Naive thymus-derived CD8-positive, alpha-beta T cell (primary cell): ENCODE data around the gene CHSY3. TPM values are rescaled to one million over a fixed set of nuclear protein-coding genes. Genes with fewer than 3 reads are reported as not detected.

Source experiments
- ATAC-seq, 2 donors: fragments of 150-1000 bp; cut with Tn5 transposase in 1 of 2; sonication (Bioruptor Pico), chemical (Tn5 transposase) in 1 of 2; 1 replicate in 1 of 2; 2 replicates in 1 of 2; pipeline ENCODE4 v1.10.0; 2021; ENCODE audit warnings: mild to moderate bottlenecking in 2 of 2, moderate library complexity in 2 of 2
- POLR2A ChIA-PET: fragments of 350-600 bp; sonication (Branson Sonifier 250); formaldehyde crosslinking; loops from one replicate; lab custom pipeline; 2021; ENCODE audit warnings: antibody characterized with exemption; lab: Charles Lee
- DNase-seq, 10 donors: peaks; one replicate each; pipeline versions ENCODE4 v3.0.0 to v3.0.0-alpha.2; 2020 to 2022
- H3K27ac Mint-ChIP-seq, 10 donors: one replicate each; pipeline ENCODE4 v1.8.0; 2020 to 2022; ENCODE audit warnings: mild to moderate bottlenecking in 10 of 10, mixed read lengths in 10 of 10, moderate library complexity in 4 of 10, inconsistent platforms in 1 of 10
- H3K27me3 Mint-ChIP-seq, 5 donors: one replicate each; pipeline ENCODE4 v1.8.0; 2021 to 2022; ENCODE audit warnings: mixed read lengths in 5 of 5
- H3K36me3 Mint-ChIP-seq, 3 donors: one replicate each; pipeline ENCODE4 v1.8.0; 2020 to 2022; ENCODE audit warnings: mixed read lengths in 3 of 3, mild to moderate bottlenecking in 2 of 3, inconsistent platforms in 1 of 3
- H3K4me1 Mint-ChIP-seq, 4 donors: one replicate each; pipeline ENCODE4 v1.8.0; 2021 to 2022; ENCODE audit warnings: mixed read lengths in 4 of 4
- H3K4me3 Mint-ChIP-seq, 10 donors: one replicate each; pipeline ENCODE4 v1.8.0; 2020 to 2022; ENCODE audit warnings: mild to moderate bottlenecking in 10 of 10, mixed read lengths in 10 of 10, moderate library complexity in 6 of 10, inconsistent platforms in 1 of 10
- H3K9me3 Mint-ChIP-seq, 9 donors: one replicate each; pipeline ENCODE4 v1.8.0; 2020 to 2022; ENCODE audit warnings: mixed read lengths in 9 of 9, mild to moderate bottlenecking in 3 of 9, inconsistent platforms in 1 of 9, moderate library complexity in 1 of 9
- polyA plus RNA-seq, 3 donors: library from polyadenylated mRNA; unstranded; fragments of 300-500 nt; fragmentation: Illumina TruSeq; gene quantifications; one replicate each; pipeline ENCODE4 v1.2.3, GENCODE V29; 2021
- total RNA-seq, 8 experiments: library from RNA in 2 of 8; stranded (reverse) in 2 of 8; gene quantifications; one replicate each; pipeline ENCODE4 v1.2.3 and lab custom pipeline; 2021 to 2026

CHSY3 gene
- total and polyA plus RNA-seq, 5 experiments from 2014 or later = 0.31 TPM; not detected in 4

DNA sequence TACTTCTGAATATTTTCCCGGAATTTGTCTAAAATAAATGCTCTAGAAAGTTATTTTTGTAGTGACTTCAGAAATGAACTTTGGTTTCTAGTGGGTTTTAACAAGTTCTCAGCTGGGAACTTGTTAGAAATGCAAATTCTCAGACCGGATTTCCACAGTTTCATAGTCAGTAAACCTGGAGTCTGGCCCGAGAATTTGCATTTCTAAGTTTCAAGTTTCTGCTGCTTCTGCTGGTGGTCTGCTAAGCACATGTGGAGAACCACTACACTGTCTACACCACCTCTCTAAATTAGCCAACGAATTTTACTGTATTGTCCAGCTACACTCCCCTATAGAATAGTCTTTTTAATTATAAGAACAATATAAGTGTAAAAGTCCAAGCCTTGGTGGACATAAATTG, 208.0 kb downstream of the CHSY3 start:
- POLR2A ChIA-PET = no interaction called here
- Mint-ChIP-seq H3K9me3 (no peaks in the 10 kb centered on the region), H3K4me1 (no peaks in the 10 kb centered on the region), H3K36me3 (no peaks in the 10 kb centered on the region), H3K27ac (no peak overlapping the region), H3K4me3 (no peak overlapping the region), H3K27me3 (peaks cover 0 to 4% (median 0%) of the 10 kb centered on the region in 5 donors)
- no peak for DNase-seq
- ATAC-seq = no peak

DNA sequence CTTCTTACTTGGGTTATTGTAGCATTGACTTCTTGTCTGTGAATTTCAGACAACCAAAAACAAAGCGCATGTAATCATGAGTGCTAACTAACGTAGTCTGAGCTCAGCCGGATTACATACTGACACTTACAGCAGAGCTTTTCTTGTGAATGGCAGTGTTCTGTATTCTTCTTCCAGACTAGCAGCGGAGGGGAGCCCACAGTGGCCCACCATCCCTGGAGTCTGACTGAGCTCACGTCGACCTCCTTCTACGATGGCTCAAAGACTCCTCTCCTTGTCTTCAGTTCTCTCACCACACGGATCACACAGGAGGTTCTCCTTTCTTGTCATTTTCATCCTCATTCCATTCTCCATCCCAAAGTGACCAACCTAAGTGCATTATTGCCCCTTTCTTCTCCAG, 211.4 kb downstream of the CHSY3 start:
- Mint-ChIP-seq H3K36me3 (no peaks in the 10 kb centered on the region), H3K4me1 (no peaks in the 10 kb centered on the region), H3K4me3 (no peak overlapping the region), H3K27ac (no peak overlapping the region), H3K27me3 (peaks cover 2 to 8% (median 6%) of the 10 kb centered on the region in 5 donors), H3K9me3 (no peaks in the 10 kb centered on the region)
- ATAC-seq (no peak), DNase-seq (no peak)
- POLR2A ChIA-PET = no interaction called here

DNA sequence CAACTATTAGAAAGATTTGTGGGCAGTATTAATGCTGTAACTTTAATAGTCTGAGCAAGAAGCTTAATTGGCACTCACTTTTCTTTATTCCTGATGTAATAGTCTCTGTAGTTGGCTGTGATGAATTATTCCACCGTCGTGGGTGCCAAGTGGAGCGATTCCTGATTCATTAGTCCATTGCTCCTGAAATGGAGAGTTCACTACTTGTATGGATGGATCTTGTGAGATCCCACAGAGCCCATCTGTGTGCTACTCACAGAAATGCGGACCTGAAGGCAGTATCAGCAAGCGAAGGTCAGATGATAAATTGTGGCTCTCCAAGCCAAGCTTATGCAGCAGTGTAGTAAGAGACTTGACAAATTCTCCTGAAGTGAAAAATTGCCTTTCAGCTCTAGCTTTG, 212.2 kb downstream of the CHSY3 start:
- Mint-ChIP-seq H3K27me3 (peaks cover 2 to 12% (median 6%) of the 10 kb centered on the region in 5 donors), H3K9me3 (no peaks in the 10 kb centered on the region), H3K36me3 (no peaks in the 10 kb centered on the region), H3K4me3 (no peak overlapping the region), H3K27ac (no peak overlapping the region), H3K4me1 (no peaks in the 10 kb centered on the region)
- ATAC-seq (no peak), DNase-seq (no peak)
- POLR2A ChIA-PET = no interaction called here

DNA sequence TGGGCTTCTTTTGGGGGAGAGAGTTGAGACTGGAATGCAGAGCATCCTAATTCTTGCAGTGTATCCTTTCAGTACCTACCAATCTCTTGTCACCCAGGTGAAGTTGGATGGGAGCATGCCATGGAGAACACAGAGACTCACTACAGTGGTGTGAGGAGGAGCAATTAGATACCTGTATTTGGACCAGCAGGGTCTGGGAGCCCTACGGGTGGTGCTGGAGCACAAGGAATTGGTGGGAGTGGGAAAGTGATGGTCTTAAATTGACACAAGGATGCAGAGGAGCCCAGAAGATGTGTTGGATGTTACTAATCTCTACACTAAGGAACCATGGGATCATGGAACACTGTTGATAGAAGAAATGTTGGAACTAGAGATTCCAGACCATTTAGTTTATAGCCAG, 212.7 kb downstream of the CHSY3 start:
- H3K27me3 Mint-ChIP-seq = peaks cover 2 to 12% (median 6%) of the 10 kb centered on the region in 5 donors
- no peaks in the 10 kb centered on the region for H3K4me1 Mint-ChIP-seq
- no peaks in the 10 kb centered on the region for H3K9me3 Mint-ChIP-seq
- no peak overlapping the region for H3K4me3 Mint-ChIP-seq
- no peak for DNase-seq
- POLR2A ChIA-PET = no interaction called here
- no peak for ATAC-seq
- H3K27ac Mint-ChIP-seq = no peak overlapping the region
- H3K36me3 Mint-ChIP-seq = no peaks in the 10 kb centered on the region

- Mint-ChIP-seq H3K36me3 (no peaks in the 10 kb centered on the region), H3K4me3 (no peak overlapping the region), H3K9me3 (no peaks in the 10 kb centered on the region), H3K27ac (no peak overlapping the region), H3K27me3 (peaks cover 2 to 17% (median 5%) of the 10 kb centered on the region in 5 donors), H3K4me1 (no peaks in the 10 kb centered on the region)
- DNase-seq = no peak
- no peak for ATAC-seq
- POLR2A ChIA-PET = no interaction called here
These were observed 222.5 kb downstream of the CHSY3 start for GRCh38 chr5:130126746-130127145.

DNA sequence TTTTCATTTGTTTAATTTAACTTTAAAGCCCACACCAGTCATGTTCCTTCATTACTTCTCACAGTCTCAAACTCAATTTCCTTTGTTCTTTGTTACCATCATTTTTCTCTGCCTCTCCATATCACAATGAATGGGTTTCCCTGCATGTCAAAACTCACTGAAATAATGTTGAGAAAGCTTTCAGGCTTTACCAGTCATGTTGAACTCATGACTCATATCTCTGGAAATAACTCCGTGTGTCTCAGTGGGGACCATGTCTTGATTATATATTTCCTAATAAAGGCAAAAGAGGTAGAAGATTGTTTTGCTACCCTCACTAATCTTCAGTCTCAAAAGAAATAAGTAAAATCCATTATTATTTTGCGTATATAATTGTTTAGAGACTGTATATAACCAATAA, 231.2 kb downstream of the CHSY3 start:
- POLR2A ChIA-PET = no interaction called here
- peaks cover 1 to 19% (median 3%) of the 10 kb centered on the region in 5 donors for H3K27me3 Mint-ChIP-seq
- H3K9me3 Mint-ChIP-seq = no peaks in the 10 kb centered on the region
- no peaks in the 10 kb centered on the region for H3K36me3 Mint-ChIP-seq
- DNase-seq = no peak
- H3K4me3 Mint-ChIP-seq = no peak overlapping the region
- no peak overlapping the region for H3K27ac Mint-ChIP-seq
- H3K4me1 Mint-ChIP-seq = no peaks in the 10 kb centered on the region
- ATAC-seq = no peak

- ATAC-seq (no peak), DNase-seq (no peak)
- Mint-ChIP-seq H3K36me3 (no peaks in the 10 kb centered on the region), H3K9me3 (no peaks in the 10 kb centered on the region), H3K4me1 (no peaks in the 10 kb centered on the region), H3K27ac (no peak overlapping the region), H3K4me3 (no peak overlapping the region), H3K27me3 (peaks cover 0 to 15% (median 1%) of the 10 kb centered on the region in 5 donors)
- POLR2A ChIA-PET = no interaction called here
These were observed 232.0 kb downstream of the CHSY3 start for GRCh38 chr5:130136300-130136699.

GRCh38 chr5:130137681-130138080, 233.4 kb downstream of the CHSY3 start:
- POLR2A ChIA-PET = no interaction called here
- H3K27ac Mint-ChIP-seq = no peak overlapping the region
- DNase-seq (no peak), ATAC-seq (no peak)
- H3K4me3 Mint-ChIP-seq = no peak overlapping the region
- no peaks in the 10 kb centered on the region for H3K36me3 Mint-ChIP-seq
- H3K4me1 Mint-ChIP-seq = no peaks in the 10 kb centered on the region
- no peaks in the 10 kb centered on the region for H3K9me3 Mint-ChIP-seq
- peaks cover 0 to 16% (median 1%) of the 10 kb centered on the region in 5 donors for H3K27me3 Mint-ChIP-seq

- POLR2A ChIA-PET = no interaction called here
- Mint-ChIP-seq H3K4me1 (no peaks in the 10 kb centered on the region), H3K27me3 (peaks cover 0 to 14% (median 1%) of the 10 kb centered on the region in 5 donors), H3K4me3 (no peak overlapping the region), H3K27ac (no peak overlapping the region), H3K9me3 (no peaks in the 10 kb centered on the region), H3K36me3 (no peaks in the 10 kb centered on the region)
- DNase-seq = no peak
- no peak for ATAC-seq
These were observed 234.3 kb downstream of the CHSY3 start for GRCh38 chr5:130138406-130139045.

GRCh38 chr5:130141659-130142320, 237.5 kb downstream of the CHSY3 start:
- H3K27me3 Mint-ChIP-seq = peaks cover 0 to 9% (median 0%) of the 10 kb centered on the region in 5 donors
- no peaks in the 10 kb centered on the region for H3K4me1 Mint-ChIP-seq
- POLR2A ChIA-PET = no interaction called here
- no peak for ATAC-seq
- H3K36me3 Mint-ChIP-seq = no peaks in the 10 kb centered on the region
- no peak overlapping the region for H3K4me3 Mint-ChIP-seq
- no peak for DNase-seq
- no peak overlapping the region for H3K27ac Mint-ChIP-seq
- H3K9me3 Mint-ChIP-seq = peaks cover 0 to 2% (median 0%) of the 10 kb centered on the region in 9 donors

GRCh38 chr5:130151239-130151638, 247.0 kb downstream of the CHSY3 start:
- no peak for ATAC-seq

GRCh38 chr5:130155345-130156011, 251.2 kb downstream of the CHSY3 start:
- peaks cover 0 to 2% (median 2%) of the 10 kb centered on the region in 5 donors for H3K27me3 Mint-ChIP-seq

More at GRCh38 chr5:130151239-130151638, 247.0 kb downstream of the CHSY3 start:
- H3K27me3 Mint-ChIP-seq = peaks cover 0 to under 1% (median 0%) of the 10 kb centered on the region in 5 donors
- H3K27ac Mint-ChIP-seq = no peak overlapping the region
- no peak for DNase-seq
- POLR2A ChIA-PET = no interaction called here
- no peaks in the 10 kb centered on the region for H3K36me3 Mint-ChIP-seq
- peaks cover 0 to 6% (median 0%) of the 10 kb centered on the region in 9 donors for H3K9me3 Mint-ChIP-seq
- no peak overlapping the region for H3K4me3 Mint-ChIP-seq
- no peaks in the 10 kb centered on the region for H3K4me1 Mint-ChIP-seq

DNA sequence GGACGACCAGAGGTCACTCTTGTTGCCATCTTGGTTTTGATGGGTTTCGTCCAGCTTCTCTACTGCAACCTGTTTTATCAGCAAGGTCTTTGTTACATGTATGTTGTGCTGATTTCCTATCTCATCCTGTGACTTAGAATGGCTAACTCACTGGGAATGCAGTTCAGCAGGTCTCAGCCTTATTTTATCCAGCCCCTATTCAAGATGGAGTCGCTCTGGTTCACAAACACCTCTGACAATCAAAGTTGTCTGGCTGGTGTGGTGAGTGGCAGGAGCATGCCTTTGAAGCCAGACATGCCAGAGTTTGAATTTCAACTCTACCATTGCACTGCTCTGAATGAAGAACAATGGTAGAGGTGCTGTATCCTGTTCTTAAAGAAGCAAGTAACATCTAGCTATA, 253.8 kb downstream of the CHSY3 start:
- peaks cover 0 to 5% (median 0%) of the 10 kb centered on the region in 9 donors for H3K9me3 Mint-ChIP-seq
- no peak overlapping the region for H3K4me3 Mint-ChIP-seq
- DNase-seq = no peak
- no peaks in the 10 kb centered on the region for H3K4me1 Mint-ChIP-seq
- H3K36me3 Mint-ChIP-seq = no peaks in the 10 kb centered on the region
- H3K27ac Mint-ChIP-seq = no peak overlapping the region
- POLR2A ChIA-PET = no interaction called here
- peaks cover 0 to 3% (median 2%) of the 10 kb centered on the region in 5 donors for H3K27me3 Mint-ChIP-seq
- ATAC-seq = no peak

More at GRCh38 chr5:130155345-130156011, 251.2 kb downstream of the CHSY3 start:
- no peak overlapping the region for H3K27ac Mint-ChIP-seq
- peaks cover 0 to 4% (median 0%) of the 10 kb centered on the region in 9 donors for H3K9me3 Mint-ChIP-seq
- H3K4me3 Mint-ChIP-seq = no peak overlapping the region
- ATAC-seq (no peak), DNase-seq (no peak)
- H3K36me3 Mint-ChIP-seq = no peaks in the 10 kb centered on the region
- no peaks in the 10 kb centered on the region for H3K4me1 Mint-ChIP-seq
- POLR2A ChIA-PET = no interaction called here
